ENCODE results near the gene PCIF1. TPM values are rescaled to one million over a fixed set of nuclear protein-coding genes. Genes with fewer than 3 reads are reported as not detected.

PCIF1 gene
- polyA plus RNA-seq, 2 of the 4 experiments (the other 2 are of a cell fraction): 19.7 to 21.6 TPM

- TF ChIP-seq PBX3 (IDR thresholded peaks at IDR 0.05) (no peak), CHD4 (IDR thresholded peaks at IDR 0.05; ENCODE audit: borderline replicate concordance) (no peak), ATOH8 (CRISPR knock-in tag; IDR thresholded peaks at IDR 0.05; ENCODE audit: low read depth) (no peak), CTCF (IDR thresholded peaks at IDR 0.05) (no peak), KDM5A (IDR thresholded peaks at IDR 0.05) (no peak), HOXB13 (CRISPR knock-in tag; IDR thresholded peaks at IDR 0.05; ENCODE audit: low read depth) (no peak), EHF (CRISPR knock-in tag; IDR thresholded peaks at IDR 0.05) (no peak)
Observed at GRCh38 chr20:45893831-45894230, 40.7 kb upstream of the PCIF1 start (continued).

- DNase-seq (ENCODE audit: low read depth in 1 of 2, low spot score in 1 of 2): no peak
- FAIRE-seq: no peak
- Histone ChIP-seq H3K4me1 (peaks cover 14% of the 10 kb centered on the region), H3K4me2 (no peak overlapping the region), H3K9me3 (no peaks in the 10 kb centered on the region), H3K27ac (no peak overlapping the region), H3K4me3 (no peak overlapping the region)
- TF ChIP-seq ZC3H11A (IDR thresholded peaks at IDR 0.05): no peak
- TF ChIP-seq RFX5 (IDR thresholded peaks at IDR 0.05): no peak
- no peak for TF ChIP-seq SMC3 (IDR thresholded peaks at IDR 0.05)
- CTCF ChIA-PET: interaction anchor here (0.7 to 1.1 kb wide), 3 partner anchors 13 to 96 kb away, joined by 3 to 4 read pairs (median 3); no protein-coding TSS in a partner anchor
- POLR2A ChIA-PET: interaction anchor here (1.3 kb wide), 1 partner anchor 10 kb away, joined by 3 read pairs; no protein-coding TSS in a partner anchor
- WGBS (ENCODE audit: missing lambda C conversion rate): 90% methylated on average over 8 of the region's 12 CpGs
- ATAC-seq: no peak
Observed at GRCh38 chr20:45894797-45895196, 39.7 kb upstream of the PCIF1 start.

GRCh38 chr20:45896641-45897161 lies 37.8 kb upstream of the PCIF1 start:
- H3K9me3 ChIP-seq: no peaks in the 10 kb centered on the region
- FAIRE-seq (no peak), ATAC-seq (no peak), DNase-seq (ENCODE audit: low read depth in 1 of 2, low spot score in 1 of 2) (no peak)
- WGBS (ENCODE audit: missing lambda C conversion rate): 92% methylated on average over 13 of the region's 14 CpGs
- ChIA-PET POLR2A (no interaction called here), CTCF (interaction anchor here (0.7 to 1.7 kb wide), 5 partner anchors 66 to 98 kb away, joined by 3 to 7 read pairs (median 4); no protein-coding TSS in a partner anchor)
- H3K4me3 ChIP-seq: no peak overlapping the region
- H3K4me2 ChIP-seq: no peak overlapping the region
- no peak for TF ChIP-seq CBX8 (IDR thresholded peaks at IDR 0.05)
- no peak for TF ChIP-seq EHMT2 (IDR thresholded peaks at IDR 0.05; ENCODE audit: low read depth)
- no peak for TF ChIP-seq MAFK (IDR thresholded peaks at IDR 0.05; ENCODE audit: partially characterized antibody)
- no peak for TF ChIP-seq EP300 (IDR thresholded peaks at IDR 0.05)
- TF ChIP-seq RARB (CRISPR knock-in tag; IDR thresholded peaks at IDR 0.05): no peak
- TF ChIP-seq BCL3 (IDR thresholded peaks at IDR 0.05): no peak
- no peak for TF ChIP-seq RNF2 (IDR thresholded peaks at IDR 0.05; ENCODE audit: borderline replicate concordance, low read depth)
- no peak for TF ChIP-seq BHLHE40 (IDR thresholded peaks at IDR 0.05; ENCODE audit: low read depth, low read length)
- no peak for TF ChIP-seq NPAS2 (CRISPR knock-in tag; IDR thresholded peaks at IDR 0.05; ENCODE audit: borderline replicate concordance)
- TF ChIP-seq MAZ (IDR thresholded peaks at IDR 0.05; ENCODE audit: borderline replicate concordance, low read depth, low read length): no peak
- no peak for TF ChIP-seq CBX2 (IDR thresholded peaks at IDR 0.05; ENCODE audit: borderline replicate concordance, low read depth)
- TF ChIP-seq HEYL (CRISPR knock-in tag; IDR thresholded peaks at IDR 0.05): no peak
- no peak for TF ChIP-seq USF2 (IDR thresholded peaks at IDR 0.05)
- TF ChIP-seq POLR2AphosphoS2 (conservative IDR thresholded peaks at IDR 0.05; ENCODE audit: low read length): no peak
- TF ChIP-seq CTCF (IDR thresholded peaks at IDR 0.05): no peak
- TF ChIP-seq EHF (CRISPR knock-in tag; IDR thresholded peaks at IDR 0.05): no peak
- no peak for TF ChIP-seq ZC3H11A (IDR thresholded peaks at IDR 0.05)
- no peak for TF ChIP-seq NR3C1 (IDR thresholded peaks at IDR 0.05)
- no peak for TF ChIP-seq CHD2 (IDR thresholded peaks at IDR 0.05; ENCODE audit: low read length, partially characterized antibody)
- no peak for TF ChIP-seq FOSL2 (IDR thresholded peaks at IDR 0.05)
- TF ChIP-seq FOSL2 (CRISPR knock-in tag; IDR thresholded peaks at IDR 0.05): no peak
- no peak overlapping the region for H3K27ac ChIP-seq
- peaks cover 7% of the 10 kb centered on the region for H3K4me1 ChIP-seq

Measured in A549 (cell line).